ENCODE measurements around the gene PAK4.

Gene PAK4

GRCh38 chr19:39174558-39175544, 49.3 kb downstream of the PAK4 start:
- no peak for TF ChIP-seq TAF1 (IDR thresholded peaks at IDR 0.05; ENCODE audit: borderline replicate concordance, insufficient read depth, low read length)
- no peak for TF ChIP-seq SIN3A (IDR thresholded peaks at IDR 0.05; ENCODE audit: borderline replicate concordance, insufficient read depth, low read length)
- TF ChIP-seq FOXP2 (optimal IDR thresholded peaks at IDR 0.05; ENCODE audit: borderline replicate concordance, extremely low read depth, extremely low read length, insufficient read depth) = no peak
- TF ChIP-seq POLR2AphosphoS5 (IDR thresholded peaks at IDR 0.05; ENCODE audit: low read depth, low read length) = no peak
- TF ChIP-seq, protein P1, sequence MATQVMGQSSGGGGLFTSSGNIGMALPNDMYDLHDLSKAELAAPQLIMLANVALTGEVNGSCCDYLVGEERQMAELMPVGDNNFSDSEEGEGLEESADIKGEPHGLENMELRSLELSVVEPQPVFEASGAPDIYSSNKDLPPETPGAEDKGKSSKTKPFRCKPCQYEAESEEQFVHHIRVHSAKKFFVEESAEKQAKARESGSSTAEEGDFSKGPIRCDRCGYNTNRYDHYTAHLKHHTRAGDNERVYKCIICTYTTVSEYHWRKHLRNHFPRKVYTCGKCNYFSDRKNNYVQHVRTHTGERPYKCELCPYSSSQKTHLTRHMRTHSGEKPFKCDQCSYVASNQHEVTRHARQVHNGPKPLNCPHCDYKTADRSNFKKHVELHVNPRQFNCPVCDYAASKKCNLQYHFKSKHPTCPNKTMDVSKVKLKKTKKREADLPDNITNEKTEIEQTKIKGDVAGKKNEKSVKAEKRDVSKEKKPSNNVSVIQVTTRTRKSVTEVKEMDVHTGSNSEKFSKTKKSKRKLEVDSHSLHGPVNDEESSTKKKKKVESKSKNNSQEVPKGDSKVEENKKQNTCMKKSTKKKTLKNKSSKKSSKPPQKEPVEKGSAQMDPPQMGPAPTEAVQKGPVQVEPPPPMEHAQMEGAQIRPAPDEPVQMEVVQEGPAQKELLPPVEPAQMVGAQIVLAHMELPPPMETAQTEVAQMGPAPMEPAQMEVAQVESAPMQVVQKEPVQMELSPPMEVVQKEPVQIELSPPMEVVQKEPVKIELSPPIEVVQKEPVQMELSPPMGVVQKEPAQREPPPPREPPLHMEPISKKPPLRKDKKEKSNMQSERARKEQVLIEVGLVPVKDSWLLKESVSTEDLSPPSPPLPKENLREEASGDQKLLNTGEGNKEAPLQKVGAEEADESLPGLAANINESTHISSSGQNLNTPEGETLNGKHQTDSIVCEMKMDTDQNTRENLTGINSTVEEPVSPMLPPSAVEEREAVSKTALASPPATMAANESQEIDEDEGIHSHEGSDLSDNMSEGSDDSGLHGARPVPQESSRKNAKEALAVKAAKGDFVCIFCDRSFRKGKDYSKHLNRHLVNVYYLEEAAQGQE (IDR thresholded peaks at IDR 0.05; ENCODE audit: insufficient read depth in 1 of 2, low read depth in 2 of 2, low read length in 2 of 2) = no peak

- TF ChIP-seq FOXP2 (optimal IDR thresholded peaks at IDR 0.05; ENCODE audit: borderline replicate concordance, extremely low read depth, extremely low read length, insufficient read depth) (no peak), TAF1 (IDR thresholded peaks at IDR 0.05; ENCODE audit: borderline replicate concordance, insufficient read depth, low read length) (no peak), SIN3A (IDR thresholded peaks at IDR 0.05; ENCODE audit: borderline replicate concordance, insufficient read depth, low read length) (no peak), POLR2AphosphoS5 (IDR thresholded peaks at IDR 0.05; ENCODE audit: low read depth, low read length) (no peak)
- TF ChIP-seq, protein P1 (IDR thresholded peaks at IDR 0.05; ENCODE audit: insufficient read depth in 1 of 2, low read depth in 2 of 2, low read length in 2 of 2) = no peak
Measured at GRCh38 chr19:39175564-39175963, 50.0 kb downstream of the PAK4 start.

DNA sequence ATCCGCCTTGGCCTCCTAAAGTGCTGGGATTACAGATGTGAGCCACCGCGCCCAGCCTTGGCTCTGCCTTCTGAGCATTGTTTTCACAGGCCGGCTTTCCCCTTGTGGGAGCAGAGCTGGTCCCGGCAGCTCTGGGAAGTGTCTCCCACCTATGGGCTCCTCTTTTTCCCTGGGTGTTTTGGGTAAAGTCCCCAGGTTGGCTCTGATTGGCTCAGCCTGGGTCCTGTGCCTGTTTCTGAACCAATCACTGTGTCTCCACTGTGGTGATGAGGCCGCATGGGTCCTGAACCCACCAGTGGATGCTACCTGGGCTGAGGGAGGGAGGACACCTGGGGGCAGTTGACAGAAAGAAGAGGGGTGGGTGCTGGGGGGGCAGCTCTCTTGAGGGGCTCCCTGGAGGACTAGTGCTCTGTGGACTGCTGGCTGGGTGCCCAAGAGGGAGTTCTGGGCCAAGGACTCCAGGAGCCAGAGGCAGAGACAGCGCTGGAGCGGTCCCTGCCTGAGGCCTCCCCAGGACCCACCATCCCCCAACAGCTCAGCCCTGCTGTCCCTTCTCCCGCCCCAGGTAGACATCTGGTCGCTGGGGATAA, 51.6 kb downstream of the PAK4 start:
- no peak for TF ChIP-seq TAF1 (IDR thresholded peaks at IDR 0.05; ENCODE audit: borderline replicate concordance, insufficient read depth, low read length)

GRCh38 chr19:39177736-39178135, 52.1 kb downstream of the PAK4 start:
- no peak for TF ChIP-seq SIN3A (IDR thresholded peaks at IDR 0.05; ENCODE audit: borderline replicate concordance, insufficient read depth, low read length)
- no peak for TF ChIP-seq POLR2AphosphoS5 (IDR thresholded peaks at IDR 0.05; ENCODE audit: low read depth, low read length)
- TF ChIP-seq TAF1 (IDR thresholded peaks at IDR 0.05; ENCODE audit: borderline replicate concordance, insufficient read depth, low read length) = no peak
- TF ChIP-seq, protein P1 (IDR thresholded peaks at IDR 0.05; ENCODE audit: insufficient read depth in 1 of 2, low read depth in 2 of 2, low read length in 2 of 2) = no peak
- TF ChIP-seq FOXP2 (optimal IDR thresholded peaks at IDR 0.05; ENCODE audit: borderline replicate concordance, extremely low read depth, extremely low read length, insufficient read depth) = no peak

DNA sequence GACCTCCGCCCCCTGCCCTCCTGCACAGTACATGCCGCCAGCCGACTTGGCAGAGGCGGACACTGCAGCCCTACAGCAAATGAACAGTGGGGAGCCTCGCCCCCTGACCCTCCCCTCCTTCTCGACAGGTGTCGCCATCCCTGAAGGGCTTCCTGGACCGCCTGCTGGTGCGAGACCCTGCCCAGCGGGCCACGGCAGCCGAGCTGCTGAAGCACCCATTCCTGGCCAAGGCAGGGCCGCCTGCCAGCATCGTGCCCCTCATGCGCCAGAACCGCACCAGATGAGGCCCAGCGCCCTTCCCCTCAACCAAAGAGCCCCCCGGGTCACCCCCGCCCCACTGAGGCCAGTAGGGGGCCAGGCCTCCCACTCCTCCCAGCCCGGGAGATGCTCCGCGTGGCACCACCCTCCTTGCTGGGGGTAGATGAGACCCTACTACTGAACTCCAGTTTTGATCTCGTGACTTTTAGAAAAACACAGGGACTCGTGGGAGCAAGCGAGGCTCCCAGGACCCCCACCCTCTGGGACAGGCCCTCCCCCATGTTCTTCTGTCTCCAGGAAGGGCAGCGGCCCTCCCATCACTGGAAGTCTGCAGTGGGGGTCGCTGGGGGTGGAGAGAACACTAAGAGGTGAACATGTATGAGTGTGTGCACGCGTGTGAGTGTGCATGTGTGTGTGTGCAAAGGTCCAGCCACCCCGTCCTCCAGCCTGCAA, 52.9 kb downstream of the PAK4 start:
- no peak for TF ChIP-seq SIN3A (IDR thresholded peaks at IDR 0.05; ENCODE audit: borderline replicate concordance, insufficient read depth, low read length)
- TF ChIP-seq FOXP2 (optimal IDR thresholded peaks at IDR 0.05; ENCODE audit: borderline replicate concordance, extremely low read depth, extremely low read length, insufficient read depth) = no peak
- TF ChIP-seq, protein P1 (IDR thresholded peaks at IDR 0.05; ENCODE audit: insufficient read depth in 1 of 2, low read depth in 2 of 2, low read length in 2 of 2) = no peak
- no peak for TF ChIP-seq TAF1 (IDR thresholded peaks at IDR 0.05; ENCODE audit: borderline replicate concordance, insufficient read depth, low read length)
- no peak for TF ChIP-seq POLR2AphosphoS5 (IDR thresholded peaks at IDR 0.05; ENCODE audit: low read depth, low read length)
